HG03558 (cell line): Measurements from ENCODE around the gene SPCS2.
"Not testable (repeated sequence)": the region's sequence is repeated elsewhere in the genome, so short reads cannot be mapped to it uniquely, and the experiment has no call there.

ENCODE experiments used
- ATAC-seq: cut with Tn5 transposase; IDR thresholded peaks from one replicate; pipeline ENCODE4 v1.9.1; 2021; ENCODE audit warnings: moderate number of reproducible peaks; ENCODE audit not compliant: unreplicated experiment; ENCODE audit errors: extremely low read depth

The SPCS2 gene

GRCh38 chr11:74990941-74991340, 41.9 kb downstream of the SPCS2 start:
- no peak for ATAC-seq

GRCh38 chr11:74992852-74993251, 43.8 kb downstream of the SPCS2 start:
- no peak for ATAC-seq

- no peak for ATAC-seq
Observed at GRCh38 chr11:75000975-75001354, 51.9 kb downstream of the SPCS2 start.

- ATAC-seq, result no peak
Observed at GRCh38 chr11:75001686-75002085, 52.6 kb downstream of the SPCS2 start.

- no peak for ATAC-seq
Observed at GRCh38 chr11:75002516-75002915, 53.5 kb downstream of the SPCS2 start.

- ATAC-seq, result no peak
Observed at GRCh38 chr11:75004215-75004614, 55.1 kb downstream of the SPCS2 start.

- no peak for ATAC-seq
Observed at GRCh38 chr11:75011357-75011756, 62.3 kb downstream of the SPCS2 start.

- no peak for ATAC-seq
Observed at GRCh38 chr11:75011872-75012271, 62.8 kb downstream of the SPCS2 start.

GRCh38 chr11:75013051-75013450, 64.0 kb downstream of the SPCS2 start:
- no peak for ATAC-seq

GRCh38 chr11:75014129-75014528, 65.1 kb downstream of the SPCS2 start:
- ATAC-seq, result no peak

GRCh38 chr11:75019200-75019599, 70.1 kb downstream of the SPCS2 start:
- ATAC-seq, result not testable (repeated sequence)

- ATAC-seq, result not testable (repeated sequence)
Observed at GRCh38 chr11:75020328-75020727, 71.3 kb downstream of the SPCS2 start.

GRCh38 chr11:75022296-75022695, 73.2 kb downstream of the SPCS2 start:
- ATAC-seq, result no peak

GRCh38 chr11:75022759-75023396, 73.8 kb downstream of the SPCS2 start:
- no peak for ATAC-seq

- ATAC-seq, result no peak
Observed at GRCh38 chr11:75023446-75024067, 74.5 kb downstream of the SPCS2 start.

GRCh38 chr11:75024068-75024449, 75.0 kb downstream of the SPCS2 start:
- ATAC-seq, result no peak

- no peak for ATAC-seq
Observed at GRCh38 chr11:75024764-75025211, 75.7 kb downstream of the SPCS2 start.

GRCh38 chr11:75025561-75025960, 76.5 kb downstream of the SPCS2 start:
- no peak for ATAC-seq

- ATAC-seq, result no peak
Observed at GRCh38 chr11:75028321-75028720, 79.3 kb downstream of the SPCS2 start.
